Tibial artery (tissue), 4 donors: ENCODE measurements around the gene MARCHF2.

ENCODE experiments used
- DNase-seq, 2 donors: peaks; one replicate each; pipeline ENCODE4 v3.0.0-alpha.2; 2019
- H3K27ac ChIP-seq, 2 donors: fragments of 200-600 bp; sonication (generic) in 1 of 2; 1 replicate in 1 of 2; 2 replicates in 1 of 2; pipeline ENCODE4 v1.5.1; 2018 to 2019; ENCODE audit warnings: mild to moderate bottlenecking in 1 of 2
- H3K27me3 ChIP-seq, 2 donors: fragments of 200-600 bp; sonication (generic) in 1 of 2; one replicate each; pipeline versions ENCODE4 v1.5.1 to v1.6.0; 2016 to 2019
- H3K36me3 ChIP-seq, 3 donors: fragments of 200-600 bp; sonication (generic) in 2 of 3; one replicate each; pipeline ENCODE4 v1.5.1; 2016 to 2019; ENCODE audit warnings: mild to moderate bottlenecking in 2 of 3
- H3K4me1 ChIP-seq, 4 donors: fragments of 200-600 bp; sonication (generic) in 2 of 4; 1 replicate in 3 of 4; 2 replicates in 1 of 4; pipeline ENCODE4 v1.5.1; 2016 to 2019
- H3K4me3 ChIP-seq, 2 donors: fragments of 200-600 bp; sonication (generic) in 1 of 2; 1 replicate in 1 of 2; 2 replicates in 1 of 2; pipeline ENCODE4 v1.5.1; 2018 to 2019; ENCODE audit warnings: mild to moderate bottlenecking in 2 of 2
- H3K9me3 ChIP-seq, 3 donors: fragments of 200-600 bp; sonication (generic) in 1 of 3; one replicate each; pipeline ENCODE4 v1.5.1; 2016 to 2019
- intact Hi-C: fragments of 100-400 bp; cut with DNase I; formaldehyde crosslinking; loops from one replicate; pipeline ENCODE4 v1.15.0; 2023; ENCODE audit warnings: low total_unique reads
- TF ChIP-seq, protein P1 (sequence below), 2 experiments: fragments of 200-600 bp in 1 of 2; fragments of 450-650 bp in 1 of 2; IDR thresholded peaks; one replicate each; pipeline ENCODE4 v1.5.1; 2017 to 2019; ENCODE audit warnings: antibody characterized with exemption in 2 of 2, mild to moderate bottlenecking in 1 of 2, moderate library complexity in 1 of 2

The MARCHF2 gene

DNA sequence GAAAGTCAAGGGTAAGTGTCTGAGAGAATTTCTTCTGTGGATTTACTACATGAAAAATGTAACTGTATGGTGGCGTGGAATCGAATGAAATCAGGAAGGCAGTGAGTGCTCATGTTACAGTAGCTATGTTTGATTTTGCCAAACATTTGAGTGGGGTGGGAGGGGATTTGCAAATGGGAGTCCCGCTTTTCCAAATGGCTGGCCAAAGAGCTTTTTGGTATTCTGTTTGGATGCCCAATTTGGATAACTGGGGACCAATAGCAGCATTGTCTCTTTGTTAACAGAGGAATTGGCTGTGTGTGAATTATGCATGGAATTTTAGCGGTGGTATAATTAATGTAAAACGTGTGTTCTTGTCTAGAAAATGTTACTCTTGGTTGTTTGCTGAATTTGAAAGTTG lies 49.5 kb downstream of the MARCHF2 start:
- no peaks in the 10 kb centered on the region for H3K9me3 ChIP-seq
- H3K36me3 ChIP-seq, result peaks cover 43 to 49% (median 45%) of the 10 kb centered on the region in 3 donors
- TF ChIP-seq, protein P1, sequence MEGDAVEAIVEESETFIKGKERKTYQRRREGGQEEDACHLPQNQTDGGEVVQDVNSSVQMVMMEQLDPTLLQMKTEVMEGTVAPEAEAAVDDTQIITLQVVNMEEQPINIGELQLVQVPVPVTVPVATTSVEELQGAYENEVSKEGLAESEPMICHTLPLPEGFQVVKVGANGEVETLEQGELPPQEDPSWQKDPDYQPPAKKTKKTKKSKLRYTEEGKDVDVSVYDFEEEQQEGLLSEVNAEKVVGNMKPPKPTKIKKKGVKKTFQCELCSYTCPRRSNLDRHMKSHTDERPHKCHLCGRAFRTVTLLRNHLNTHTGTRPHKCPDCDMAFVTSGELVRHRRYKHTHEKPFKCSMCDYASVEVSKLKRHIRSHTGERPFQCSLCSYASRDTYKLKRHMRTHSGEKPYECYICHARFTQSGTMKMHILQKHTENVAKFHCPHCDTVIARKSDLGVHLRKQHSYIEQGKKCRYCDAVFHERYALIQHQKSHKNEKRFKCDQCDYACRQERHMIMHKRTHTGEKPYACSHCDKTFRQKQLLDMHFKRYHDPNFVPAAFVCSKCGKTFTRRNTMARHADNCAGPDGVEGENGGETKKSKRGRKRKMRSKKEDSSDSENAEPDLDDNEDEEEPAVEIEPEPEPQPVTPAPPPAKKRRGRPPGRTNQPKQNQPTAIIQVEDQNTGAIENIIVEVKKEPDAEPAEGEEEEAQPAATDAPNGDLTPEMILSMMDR (IDR thresholded peaks at IDR 0.05), result no peak
- H3K27me3 ChIP-seq, result no peaks in the 10 kb centered on the region
- intact Hi-C loops, result no loop called here
- no peak overlapping the region for H3K4me3 ChIP-seq
- peaks cover 0 to 55% (median 43%) of the 10 kb centered on the region in 4 donors for H3K4me1 ChIP-seq
- no peak overlapping the region for H3K27ac ChIP-seq
- DNase-seq, result no peak

DNA sequence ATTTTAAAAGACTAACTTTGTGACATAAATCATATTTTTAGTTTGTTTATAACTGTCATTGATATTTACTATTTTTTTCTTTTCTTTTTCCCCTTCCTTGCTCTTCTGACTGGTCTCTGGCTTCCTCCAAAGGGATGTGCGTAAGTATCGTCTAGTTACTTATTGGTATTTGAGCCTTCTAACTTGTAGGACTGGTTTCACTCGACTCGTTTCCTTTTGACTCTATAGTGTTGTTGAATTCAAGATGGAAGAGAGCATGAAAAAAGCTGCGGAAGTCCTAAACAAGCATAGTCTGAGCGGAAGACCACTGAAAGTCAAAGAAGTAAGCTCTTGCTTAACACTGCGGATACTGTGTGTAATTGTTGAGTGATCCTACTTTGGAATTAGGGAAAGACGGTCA lies 50.3 kb downstream of the MARCHF2 start:
- Histone ChIP-seq H3K27me3 (no peaks in the 10 kb centered on the region), H3K4me1 (peaks cover 0 to 47% (median 36%) of the 10 kb centered on the region in 4 donors), H3K27ac (no peak overlapping the region), H3K9me3 (no peaks in the 10 kb centered on the region), H3K4me3 (no peak overlapping the region), H3K36me3 (peaks cover 51 to 57% (median 53%) of the 10 kb centered on the region in 3 donors)
- TF ChIP-seq, protein P1 (IDR thresholded peaks at IDR 0.05), result no peak
- intact Hi-C loops, result no loop called here
- DNase-seq, result no peak

DNA sequence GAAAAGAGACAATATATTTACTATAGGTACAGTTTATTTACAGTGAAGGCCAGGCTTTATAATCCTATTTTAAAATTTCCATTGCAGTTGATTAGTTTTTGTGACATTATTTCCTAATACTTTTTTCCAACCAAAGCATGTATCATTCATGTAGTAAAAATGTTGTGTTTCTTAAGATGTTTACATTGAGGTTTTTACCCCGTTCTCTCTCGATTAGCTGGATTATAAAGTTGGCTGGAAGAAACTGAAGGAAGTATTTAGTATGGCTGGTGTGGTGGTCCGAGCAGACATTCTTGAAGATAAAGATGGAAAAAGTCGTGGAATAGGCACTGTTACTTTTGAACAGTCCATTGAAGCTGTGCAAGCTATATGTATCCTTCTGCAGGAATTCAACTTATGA lies 52.9 kb downstream of the MARCHF2 start:
- Histone ChIP-seq H3K27me3 (no peaks in the 10 kb centered on the region), H3K4me1 (peaks cover 0 to 21% (median 9%) of the 10 kb centered on the region in 4 donors), H3K9me3 (no peaks in the 10 kb centered on the region), H3K4me3 (no peak overlapping the region), H3K27ac (no peak overlapping the region), H3K36me3 (peaks cover 78 to 83% (median 80%) of the 10 kb centered on the region in 3 donors)
- intact Hi-C loops, result no loop called here
- TF ChIP-seq, protein P1 (IDR thresholded peaks at IDR 0.05), result no peak
- no peak for DNase-seq

DNA sequence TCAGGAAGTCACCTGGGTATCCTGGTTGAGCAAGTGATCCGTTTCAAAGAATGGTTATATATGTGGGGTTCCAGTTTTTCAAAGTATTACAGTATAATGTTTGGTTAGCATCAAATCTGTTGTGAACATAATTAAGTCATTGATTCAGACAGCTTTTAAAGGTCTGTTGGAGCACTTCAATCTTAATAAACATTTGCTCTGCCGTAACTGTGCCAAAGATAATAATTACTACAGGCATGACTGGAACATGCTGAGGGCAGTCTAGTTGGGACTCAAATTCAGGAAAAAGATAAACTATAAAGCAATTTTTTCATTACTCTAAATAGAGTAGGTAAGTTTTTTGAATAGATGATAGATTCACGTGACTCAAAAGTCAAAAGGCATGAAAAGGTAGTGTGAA lies 55.0 kb downstream of the MARCHF2 start:
- H3K4me1 ChIP-seq, result peaks cover 0 to under 1% (median 0%) of the 10 kb centered on the region in 4 donors
- H3K9me3 ChIP-seq, result no peaks in the 10 kb centered on the region
- H3K27me3 ChIP-seq, result no peaks in the 10 kb centered on the region
- intact Hi-C loops, result no loop called here
- TF ChIP-seq, protein P1 (IDR thresholded peaks at IDR 0.05), result no peak
- H3K4me3 ChIP-seq, result no peak overlapping the region
- H3K27ac ChIP-seq, result no peak overlapping the region
- peaks cover 96 to 99% (median 98%) of the 10 kb centered on the region in 3 donors for H3K36me3 ChIP-seq
- no peak for DNase-seq

DNA sequence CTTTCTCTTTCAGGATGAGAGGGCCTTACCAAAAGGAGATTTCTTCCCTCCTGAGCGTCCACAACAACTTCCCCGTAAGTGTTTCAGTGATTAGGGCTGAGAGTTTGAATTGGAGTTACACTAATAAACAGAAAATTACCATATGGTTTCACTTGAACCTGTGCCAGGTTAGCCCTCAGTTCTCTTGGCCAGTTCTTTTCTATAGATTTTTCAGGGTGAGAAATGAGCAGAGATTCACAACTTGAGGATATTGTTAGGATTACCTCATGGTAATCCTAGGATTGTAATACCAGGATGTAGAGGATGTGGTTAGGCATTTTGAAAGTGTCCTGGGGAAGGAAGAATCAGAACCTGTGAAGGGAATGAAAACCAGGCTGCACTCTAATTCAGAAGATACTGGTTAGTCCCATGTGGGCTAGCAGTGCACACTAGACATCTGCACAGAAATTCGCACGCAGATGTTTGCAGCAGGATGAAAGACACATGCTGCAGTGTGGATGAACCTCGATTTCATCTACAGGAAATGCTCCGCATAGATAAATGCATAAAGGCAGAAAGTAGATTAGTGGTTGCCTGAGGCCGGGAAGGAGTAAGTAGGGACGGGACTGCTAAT lies 55.8 kb downstream of the MARCHF2 start:
- no peak for DNase-seq
- intact Hi-C loops, result no loop called here
- H3K4me3 ChIP-seq, result no peak overlapping the region
- no peaks in the 10 kb centered on the region for H3K27me3 ChIP-seq
- no peak overlapping the region for H3K27ac ChIP-seq
- TF ChIP-seq, protein P1 (IDR thresholded peaks at IDR 0.05), result no peak
- peaks cover 89 to 100% (median 99%) of the 10 kb centered on the region in 3 donors for H3K36me3 ChIP-seq
- no peaks in the 10 kb centered on the region for H3K4me1 ChIP-seq
- no peaks in the 10 kb centered on the region for H3K9me3 ChIP-seq
